Activated CD8-positive, alpha-beta memory T cell treated with anti-CD3 and anti-CD28 coated beads, Interleukin-2, amount 50 U/mL, for 24 hours (primary cell): Measurements from ENCODE around the gene RAPGEF6.
"Not testable (repeated sequence)": the region's sequence is repeated elsewhere in the genome, so short reads cannot be mapped to it uniquely, and the experiment has no call there.

Experiments used
- DNase-seq: peaks from one replicate; pipeline ENCODE4 v3.0.0-alpha.2; 2020; ENCODE audit errors: extremely low read depth

The RAPGEF6 gene

GRCh38 chr5:131634996-131635683 is at the start of gene RAPGEF6:
Gene RAPGEF6, minus strand, starts transcription at chr5:131635229. Its CDS starts 199 bp downstream, at chr5:131635030.
- peak; percentile 92 for DNase-seq

DNA sequence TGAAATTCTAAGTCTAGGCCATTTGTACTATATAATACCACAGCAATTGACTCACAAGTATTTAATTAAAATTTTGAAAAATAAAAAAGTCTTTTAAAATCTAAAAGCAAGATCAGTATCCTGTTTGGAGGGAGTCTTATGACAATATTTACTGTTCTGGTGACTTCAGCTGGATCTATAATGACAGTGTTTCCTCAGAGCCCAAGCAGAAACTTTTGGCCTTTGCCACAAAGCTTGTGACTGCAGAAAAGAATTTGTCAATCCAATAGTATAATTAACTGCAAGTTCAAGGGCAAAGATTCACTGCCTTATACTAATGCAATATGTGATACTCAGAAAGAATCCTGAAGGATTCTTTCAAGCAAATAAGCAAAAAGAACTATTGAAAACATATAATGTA is 49.6 kb upstream of the RAPGEF6 start:
- no peak for DNase-seq

- no peak for DNase-seq
Observed at GRCh38 chr5:131684051-131684450, 49.0 kb upstream of the RAPGEF6 start.

DNA sequence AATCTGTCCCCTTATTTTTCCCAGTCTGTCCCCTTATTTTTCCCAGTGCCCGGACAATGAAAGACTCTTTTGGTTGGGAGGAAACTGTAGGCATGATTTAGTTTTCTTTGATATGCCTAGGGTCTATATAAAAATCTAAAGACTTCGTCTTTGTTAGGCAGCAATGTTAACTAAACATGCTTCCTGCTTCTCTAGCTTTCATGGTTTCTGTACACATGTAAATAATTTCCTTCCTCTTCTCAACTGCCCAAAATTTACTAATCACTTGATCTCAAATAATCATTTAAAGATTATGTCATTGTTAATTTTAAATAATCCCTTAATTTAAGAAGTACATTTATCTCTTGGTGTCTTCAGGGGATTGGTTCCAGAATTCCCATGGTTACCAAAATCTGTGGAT is 47.8 kb upstream of the RAPGEF6 start:
- no peak for DNase-seq

DNA sequence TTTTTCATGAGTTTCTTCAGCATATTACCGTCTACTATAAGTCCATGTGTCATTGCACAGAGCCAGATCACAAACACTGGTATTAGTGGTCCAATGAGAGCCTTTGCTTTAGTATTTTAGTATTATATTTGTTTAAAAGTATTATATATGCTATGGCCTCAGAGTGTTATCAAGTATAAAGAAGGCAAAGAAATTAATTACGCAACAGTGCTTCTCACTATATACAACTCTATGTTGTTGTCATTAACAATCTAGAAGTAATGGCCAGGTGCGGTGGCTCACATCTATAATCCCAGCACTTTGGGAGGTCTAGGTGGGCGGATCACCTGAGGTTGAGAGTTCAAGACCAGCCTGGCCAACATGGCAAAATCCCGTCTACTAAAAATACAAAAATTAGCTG is 47.1 kb upstream of the RAPGEF6 start:
- no peak for DNase-seq

DNA sequence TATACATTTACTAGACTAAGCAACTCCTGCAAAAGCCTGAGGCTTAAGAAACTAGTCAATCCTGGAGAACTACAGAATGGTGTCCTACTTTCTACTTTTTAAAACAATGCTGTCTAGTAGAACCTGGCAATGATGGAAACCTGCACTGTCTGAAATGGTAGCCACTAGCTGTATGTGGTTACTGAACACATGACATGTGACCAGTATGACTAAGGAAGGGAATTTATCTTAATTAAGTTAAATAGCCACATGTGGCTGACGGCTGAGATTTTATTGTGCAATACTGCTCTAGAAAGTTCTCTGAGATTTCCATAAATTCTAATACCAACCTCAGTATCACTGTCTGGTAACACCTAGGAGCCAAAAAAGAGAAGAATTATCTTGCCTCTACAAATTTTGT is 44.9 kb upstream of the RAPGEF6 start:
- no peak for DNase-seq

DNA sequence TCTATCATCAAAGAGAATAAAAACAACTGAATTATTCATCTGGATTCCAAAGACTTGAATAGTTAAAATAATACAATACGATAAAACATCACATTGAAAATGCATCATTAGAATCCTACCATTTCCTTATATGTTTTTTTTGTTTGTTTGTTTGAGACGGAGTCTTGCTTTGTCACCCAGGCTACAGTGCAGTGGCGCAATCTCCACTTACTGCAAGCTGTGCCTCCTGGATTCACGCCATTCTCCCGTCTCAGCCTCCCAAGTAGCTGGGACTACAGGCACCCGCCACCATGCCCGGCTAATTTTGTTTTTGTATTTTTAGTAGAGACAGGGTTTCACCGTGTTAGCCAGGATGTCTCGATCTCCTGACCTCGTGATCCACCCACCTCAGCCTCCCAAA is 43.2 kb upstream of the RAPGEF6 start:
- DNase-seq: not testable (repeated sequence)

GRCh38 chr5:131677115-131677514 is 42.1 kb upstream of the RAPGEF6 start:
- DNase-seq: no peak

GRCh38 chr5:131672776-131673175 is 37.7 kb upstream of the RAPGEF6 start:
- DNase-seq: no peak

- no peak for DNase-seq
Observed at GRCh38 chr5:131671994-131672655, 37.1 kb upstream of the RAPGEF6 start.

GRCh38 chr5:131671409-131671808 is 36.4 kb upstream of the RAPGEF6 start:
- no peak for DNase-seq

DNA sequence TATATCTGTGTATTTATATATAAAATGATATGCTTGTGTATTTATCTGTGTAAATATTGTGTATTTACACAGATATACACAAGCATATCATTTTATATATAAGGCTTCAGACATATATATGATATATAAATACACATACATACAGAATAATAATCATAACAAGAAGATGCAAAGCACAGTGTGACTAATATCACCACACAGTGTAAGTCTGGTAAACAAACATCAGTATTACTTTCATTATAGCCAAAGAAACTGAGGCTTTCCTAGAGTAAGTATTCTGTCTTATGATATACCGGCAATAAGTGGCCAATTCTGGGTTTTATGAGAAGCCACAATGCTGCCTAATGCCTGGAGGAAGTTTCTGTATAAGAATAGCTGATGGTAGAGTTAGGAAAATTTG is 29.9 kb upstream of the RAPGEF6 start:
- DNase-seq: no peak

GRCh38 chr5:131661933-131662332 is 26.9 kb upstream of the RAPGEF6 start:
- DNase-seq: no peak

GRCh38 chr5:131659841-131660240 is 24.8 kb upstream of the RAPGEF6 start:
- no peak for DNase-seq

DNA sequence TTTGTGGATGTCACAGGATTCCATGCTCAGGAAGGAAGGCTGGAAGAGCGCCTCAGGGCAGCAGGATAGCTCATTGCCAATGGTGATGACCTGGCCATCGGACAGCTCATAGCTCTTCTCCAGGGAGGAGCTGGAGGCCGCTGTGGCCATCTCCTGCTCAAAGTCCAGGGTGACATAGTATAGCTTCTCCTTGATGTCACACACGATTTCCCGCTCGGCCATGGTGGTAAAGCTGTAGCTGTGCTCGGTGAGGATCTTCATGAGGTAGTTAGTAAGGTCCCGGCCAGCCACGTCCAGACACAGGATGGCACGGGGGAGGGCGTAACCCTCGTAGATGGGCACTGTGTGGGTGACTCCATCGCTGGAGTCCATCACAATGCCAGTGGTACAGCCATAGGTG is 24.3 kb upstream of the RAPGEF6 start:
- no peak for DNase-seq

- DNase-seq: no peak
Observed at GRCh38 chr5:131654776-131655175, 19.7 kb upstream of the RAPGEF6 start.

- DNase-seq: no peak
Observed at GRCh38 chr5:131654309-131654708, 19.3 kb upstream of the RAPGEF6 start.

- DNase-seq: no peak
Observed at GRCh38 chr5:131649161-131649560, 14.1 kb upstream of the RAPGEF6 start.

DNA sequence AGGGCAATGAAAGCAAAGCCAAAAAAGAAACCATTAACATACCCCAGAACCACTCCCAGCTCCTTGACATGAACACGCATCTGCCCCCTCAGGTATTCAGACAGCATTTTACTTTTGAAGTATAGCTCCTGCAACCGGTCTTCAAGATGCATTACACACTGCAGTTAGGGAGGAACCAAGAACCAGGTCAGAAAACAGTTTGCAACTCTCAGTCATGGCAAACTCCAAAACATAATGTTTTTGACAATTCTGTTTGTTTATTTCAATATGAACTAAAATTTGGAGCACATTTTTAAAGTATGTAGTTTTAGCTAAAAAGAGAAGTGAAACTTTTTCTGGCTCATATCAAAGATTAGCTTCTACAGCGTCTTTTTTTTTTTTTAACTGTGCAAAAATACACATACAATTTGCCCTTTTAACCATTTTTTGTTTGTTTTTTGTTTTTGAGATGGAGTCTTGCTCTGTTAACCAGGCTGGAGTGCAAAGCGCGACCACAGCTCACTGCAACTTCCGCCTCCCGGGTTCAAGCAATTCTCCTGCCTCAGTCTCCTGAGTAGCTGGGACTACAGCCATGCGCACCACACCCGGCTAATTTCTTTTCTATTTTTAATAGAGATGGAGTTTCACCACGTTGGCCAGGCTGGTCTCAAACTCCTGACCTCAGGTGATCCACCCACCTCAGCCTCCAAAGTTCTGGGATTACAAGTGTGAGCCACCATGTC is 12.2 kb upstream of the RAPGEF6 start:
- DNase-seq: no peak

DNA sequence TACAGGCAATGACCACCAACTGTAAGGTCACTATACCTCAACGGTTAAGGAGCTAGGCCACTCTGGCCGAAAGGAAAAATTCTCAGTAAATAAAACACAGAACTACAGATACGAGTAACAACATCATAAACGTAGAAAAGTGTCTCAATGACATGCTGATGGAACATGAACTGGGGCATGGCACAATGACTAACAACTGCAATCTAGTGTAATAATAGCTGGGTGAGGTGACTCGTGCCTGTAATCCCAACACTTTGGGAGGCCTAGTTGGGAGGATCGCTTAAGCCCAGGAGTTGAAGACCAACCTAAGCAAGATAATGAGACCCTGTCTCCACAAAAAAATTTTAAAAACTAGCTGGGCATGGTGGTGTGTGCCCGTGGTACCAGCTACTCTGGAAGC is 9.8 kb upstream of the RAPGEF6 start:
- DNase-seq: no peak

- DNase-seq: no peak
Observed at GRCh38 chr5:131644370-131644769, 9.3 kb upstream of the RAPGEF6 start.

GRCh38 chr5:131641494-131641893 is 6.5 kb upstream of the RAPGEF6 start:
- DNase-seq: no peak
